ENCODE measurements around the gene GZF1.

GRCh38 chr20:23315099-23315498 is 46.9 kb upstream of the GZF1 start:
- TF ChIP-seq EP300 (IDR thresholded peaks at IDR 0.05; ENCODE audit: low read depth) (no peak), POLR2A (IDR thresholded peaks at IDR 0.05) (no peak), POLR2AphosphoS5 (IDR thresholded peaks at IDR 0.05) (peak in 1 of 3 donors; percentile 33)
- TF ChIP-seq, protein P1, sequence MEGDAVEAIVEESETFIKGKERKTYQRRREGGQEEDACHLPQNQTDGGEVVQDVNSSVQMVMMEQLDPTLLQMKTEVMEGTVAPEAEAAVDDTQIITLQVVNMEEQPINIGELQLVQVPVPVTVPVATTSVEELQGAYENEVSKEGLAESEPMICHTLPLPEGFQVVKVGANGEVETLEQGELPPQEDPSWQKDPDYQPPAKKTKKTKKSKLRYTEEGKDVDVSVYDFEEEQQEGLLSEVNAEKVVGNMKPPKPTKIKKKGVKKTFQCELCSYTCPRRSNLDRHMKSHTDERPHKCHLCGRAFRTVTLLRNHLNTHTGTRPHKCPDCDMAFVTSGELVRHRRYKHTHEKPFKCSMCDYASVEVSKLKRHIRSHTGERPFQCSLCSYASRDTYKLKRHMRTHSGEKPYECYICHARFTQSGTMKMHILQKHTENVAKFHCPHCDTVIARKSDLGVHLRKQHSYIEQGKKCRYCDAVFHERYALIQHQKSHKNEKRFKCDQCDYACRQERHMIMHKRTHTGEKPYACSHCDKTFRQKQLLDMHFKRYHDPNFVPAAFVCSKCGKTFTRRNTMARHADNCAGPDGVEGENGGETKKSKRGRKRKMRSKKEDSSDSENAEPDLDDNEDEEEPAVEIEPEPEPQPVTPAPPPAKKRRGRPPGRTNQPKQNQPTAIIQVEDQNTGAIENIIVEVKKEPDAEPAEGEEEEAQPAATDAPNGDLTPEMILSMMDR (IDR thresholded peaks at IDR 0.05), result no peak

Data from transverse colon (tissue), 4 donors.